DND-41 (cell line): Measurements from ENCODE around the gene PIEZO1.

Source experiments
- ATAC-seq: fragments of 200-7000 bp; cut with Tn5 transposase; 3 replicates; pipeline ENCODE4 v1.9.1; 2021; ENCODE audit warnings: low read depth; ENCODE audit not compliant: insufficient read depth
- DNase-seq: peaks from one replicate; pipeline ENCODE4 v3.0.0-alpha.2; 2020
- H2AFZ ChIP-seq: 2 replicates; pipeline ENCODE4 v1.6.0; 2012; ENCODE audit warnings: low read depth, low read length
- H3K27ac ChIP-seq: 2 replicates; pipeline ENCODE4 v1.5.1; 2012; ENCODE audit warnings: low read length, inconsistent platforms
- H3K27me3 ChIP-seq: fragments of 200-600 bp; sonication (generic); 2 replicates; pipeline ENCODE4 v1.6.0; 2012; ENCODE audit warnings: low read length, mild to moderate bottlenecking, inconsistent platforms; ENCODE audit not compliant: insufficient read depth, poor library complexity
- H3K36me3 ChIP-seq: 2 replicates; pipeline ENCODE4 v1.5.1; 2012; ENCODE audit warnings: low read length, inconsistent platforms; ENCODE audit not compliant: insufficient read depth
- H3K4me1 ChIP-seq: 2 replicates; pipeline ENCODE4 v1.5.1; 2012; ENCODE audit warnings: mild to moderate bottlenecking, low read length; ENCODE audit not compliant: insufficient read depth
- H3K4me2 ChIP-seq: 2 replicates; pipeline ENCODE4 v1.6.0; 2012; ENCODE audit warnings: mild to moderate bottlenecking, moderate library complexity, low read length, inconsistent platforms; ENCODE audit not compliant: insufficient read depth
- H3K4me3 ChIP-seq, 2 experiments: fragments of 200-600 bp in 1 of 2; shearing (Covaris generic) in 1 of 2; 2 replicates each; pipeline ENCODE4 v1.5.1; 2012 to 2016; ENCODE audit warnings: inconsistent platforms in 2 of 2, low read length in 2 of 2, mild to moderate bottlenecking in 2 of 2, low read depth in 1 of 2, moderate library complexity in 1 of 2
- H3K79me2 ChIP-seq: 2 replicates; pipeline ENCODE4 v1.6.0; 2012; ENCODE audit warnings: low read length, inconsistent platforms; ENCODE audit not compliant: insufficient read depth
- H3K9ac ChIP-seq: 2 replicates; pipeline ENCODE4 v1.6.0; 2012; ENCODE audit warnings: low read depth, mild to moderate bottlenecking, inconsistent platforms, low read length, moderate library complexity
- H3K9me3 ChIP-seq: 2 replicates; pipeline ENCODE4 v1.5.1; 2012; ENCODE audit warnings: low read length, moderate library complexity, mild to moderate bottlenecking, inconsistent platforms; ENCODE audit not compliant: insufficient read depth, severe bottlenecking
- H4K20me1 ChIP-seq: 2 replicates; pipeline ENCODE4 v1.6.0; 2012; ENCODE audit warnings: low read length; ENCODE audit not compliant: insufficient read depth
- CTCF ChIP-seq: IDR thresholded peaks from 2 replicates; pipeline ENCODE4 v1.5.1; 2012; ENCODE audit warnings: borderline replicate concordance, low read length, moderate library complexity, mild to moderate bottlenecking; ENCODE audit not compliant: poor library complexity, severe bottlenecking; ENCODE audit errors: extremely low read depth
- EZH2 ChIP-seq: IDR thresholded peaks from 3 replicates; pipeline ENCODE4 v1.6.1; 2012; ENCODE audit warnings: borderline replicate concordance, low read depth, mild to moderate bottlenecking, moderate library complexity, low read length, inconsistent platforms; ENCODE audit not compliant: severe bottlenecking

PIEZO1 gene

GRCh38 chr16:88732172-88732960, 52.7 kb downstream of the PIEZO1 start:
- Histone ChIP-seq H3K79me2 (no peaks in the 10 kb centered on the region), H3K27me3 (no peaks in the 10 kb centered on the region), H3K4me2 (no peak overlapping the region), H4K20me1 (peaks cover 21% of the 10 kb centered on the region), H3K9me3 (no peaks in the 10 kb centered on the region), H2AFZ (no peak overlapping the region), H3K27ac (no peak overlapping the region), H3K4me1 (no peaks in the 10 kb centered on the region), H3K36me3 (peaks cover 77% of the 10 kb centered on the region), H3K4me3 (no peak overlapping the region), H3K9ac (no peak overlapping the region)
- no peak for DNase-seq
- no peak for ATAC-seq
- TF ChIP-seq CTCF (no peak), EZH2 (no peak)

GRCh38 chr16:88731699-88732098, 53.3 kb downstream of the PIEZO1 start:
- Histone ChIP-seq H3K4me2 (no peak overlapping the region), H4K20me1 (peaks cover 17% of the 10 kb centered on the region), H2AFZ (no peak overlapping the region), H3K36me3 (peaks cover 77% of the 10 kb centered on the region), H3K9me3 (no peaks in the 10 kb centered on the region), H3K4me3 (no peak overlapping the region), H3K27me3 (no peaks in the 10 kb centered on the region), H3K27ac (no peak overlapping the region), H3K4me1 (no peaks in the 10 kb centered on the region), H3K79me2 (no peaks in the 10 kb centered on the region), H3K9ac (no peak overlapping the region)
- TF ChIP-seq EZH2 (no peak), CTCF (no peak)
- ATAC-seq (no peak), DNase-seq (no peak)

- Histone ChIP-seq H3K36me3 (peaks cover 78% of the 10 kb centered on the region), H3K4me3 (no peak overlapping the region), H3K4me2 (no peak overlapping the region), H3K4me1 (no peaks in the 10 kb centered on the region), H2AFZ (no peak overlapping the region), H3K9ac (no peak overlapping the region), H4K20me1 (peaks cover 17% of the 10 kb centered on the region), H3K27ac (no peak overlapping the region), H3K27me3 (no peaks in the 10 kb centered on the region), H3K9me3 (no peaks in the 10 kb centered on the region), H3K79me2 (no peaks in the 10 kb centered on the region)
- no peak for TF ChIP-seq CTCF
- no peak for TF ChIP-seq EZH2
- DNase-seq = no peak
- ATAC-seq = no peak
Observed at GRCh38 chr16:88730632-88731607, 54.1 kb downstream of the PIEZO1 start.
